ENCODE results near the gene LRCH3.

The LRCH3 gene

DNA sequence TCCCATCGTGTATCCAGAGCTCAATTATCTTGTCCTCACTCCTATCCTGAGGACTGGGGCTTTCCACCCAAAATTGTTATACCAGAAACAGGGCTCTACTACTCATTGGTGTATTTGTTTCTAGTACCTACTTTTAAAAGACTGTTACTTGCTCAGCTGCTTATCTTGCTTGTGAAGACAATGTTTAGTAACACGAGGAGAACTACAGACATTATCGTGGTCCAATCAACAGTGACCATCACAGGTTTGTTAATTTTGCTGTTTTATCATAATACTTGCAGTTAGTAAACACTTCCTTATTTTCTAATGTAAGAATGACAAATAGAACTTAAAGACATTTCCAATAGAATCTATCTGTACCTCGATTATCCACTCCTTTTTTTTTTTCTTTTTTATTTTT, 13.5 kb downstream of the LRCH3 start:
- ChIA-PET CTCF (no interaction called here), POLR2A (no interaction called here)
- no peak for DNase-seq (ENCODE audit: extremely low spot score)
- TF ChIP-seq FOXM1 (IDR thresholded peaks at IDR 0.05; ENCODE audit: borderline replicate concordance): no peak
- TF ChIP-seq ELF4 (IDR thresholded peaks at IDR 0.05): no peak
- TF ChIP-seq SP1 (IDR thresholded peaks at IDR 0.05): no peak
- no peak for TF ChIP-seq FOXK2 (IDR thresholded peaks at IDR 0.05)
- TF ChIP-seq FOXA1 (IDR thresholded peaks at IDR 0.05): no peak
- TF ChIP-seq ARNT (IDR thresholded peaks at IDR 0.05): no peak
- TF ChIP-seq ZNF384 (IDR thresholded peaks at IDR 0.05): no peak

DNA sequence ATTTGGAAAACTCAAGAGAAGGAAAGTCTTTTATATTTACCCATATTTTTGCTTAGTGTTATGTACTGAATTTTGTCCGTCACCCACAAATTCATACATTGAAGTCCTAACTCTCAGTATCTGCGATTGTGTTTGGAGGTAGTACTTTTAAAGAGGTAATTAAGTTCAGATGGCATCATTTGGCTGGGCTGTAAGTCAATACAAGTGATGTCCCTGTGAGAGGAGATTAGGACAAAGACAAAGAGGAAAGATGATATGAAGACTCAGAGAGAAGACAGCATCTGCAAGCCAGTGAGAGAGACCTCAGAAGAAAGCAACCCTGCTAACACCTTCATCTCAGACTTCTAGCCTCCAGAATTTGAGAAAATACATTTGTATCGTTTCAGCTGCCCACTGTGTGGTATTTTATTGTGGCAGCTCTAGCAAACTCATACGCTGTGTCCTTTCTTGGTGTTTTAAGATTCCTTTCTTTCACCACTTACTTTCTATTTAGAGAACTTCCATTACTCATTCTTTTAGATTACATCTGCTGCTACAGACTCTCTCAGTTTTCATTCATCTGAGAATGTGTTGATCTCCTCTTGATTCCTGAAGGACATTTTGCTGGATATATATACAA, 17.0 kb downstream of the LRCH3 start:
- ChIA-PET POLR2A (no interaction called here), CTCF (no interaction called here)
- DNase-seq (ENCODE audit: extremely low spot score): no peak
- TF ChIP-seq FOXM1 (IDR thresholded peaks at IDR 0.05; ENCODE audit: borderline replicate concordance): no peak
- TF ChIP-seq L3MBTL2 (conservative IDR thresholded peaks at IDR 0.05): no peak
- no peak for TF ChIP-seq TARDBP (IDR thresholded peaks at IDR 0.05)
- TF ChIP-seq HDGF (IDR thresholded peaks at IDR 0.05; ENCODE audit: borderline replicate concordance): no peak
- no peak for TF ChIP-seq ELF4 (IDR thresholded peaks at IDR 0.05)
- TF ChIP-seq ARNT (IDR thresholded peaks at IDR 0.05): no peak
- no peak for TF ChIP-seq SUZ12 (IDR thresholded peaks at IDR 0.05)
- no peak for TF ChIP-seq LEF1 (IDR thresholded peaks at IDR 0.05; ENCODE audit: borderline replicate concordance)
- TF ChIP-seq SP1 (IDR thresholded peaks at IDR 0.05): no peak

DNA sequence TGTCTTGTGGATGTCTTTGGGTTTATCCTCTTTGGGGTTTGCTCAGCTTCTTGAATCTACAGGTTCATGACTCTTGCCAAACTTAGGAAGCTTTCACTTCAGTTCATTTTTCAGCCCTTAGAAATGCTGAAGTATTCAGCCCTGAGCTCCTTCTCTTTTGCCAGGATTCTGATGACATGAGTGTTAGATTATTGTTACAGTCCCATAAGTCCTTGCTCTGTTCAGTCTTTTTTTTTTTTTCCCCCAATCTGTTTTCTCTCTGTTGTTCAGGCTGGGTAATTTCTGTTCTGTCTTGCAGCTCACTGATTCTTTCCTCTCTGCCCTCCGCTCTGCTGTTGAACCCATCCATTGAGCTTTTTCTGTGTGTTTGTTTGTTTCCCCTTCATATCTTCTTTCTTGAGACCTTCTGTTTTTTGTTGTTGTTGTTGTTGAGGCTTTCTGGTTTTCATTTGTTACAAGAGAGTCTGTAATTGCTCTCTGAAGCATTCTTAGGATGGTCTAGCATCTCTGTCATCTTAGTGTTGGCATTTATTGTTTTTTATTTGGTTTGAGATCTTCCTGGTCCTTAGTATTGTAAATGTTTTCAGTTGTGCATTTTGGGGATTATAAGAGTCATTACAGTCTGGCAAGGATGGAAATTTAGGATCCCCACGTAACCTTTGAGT, 18.4 kb downstream of the LRCH3 start:
- CTCF ChIA-PET: interaction anchor here (0.7 kb wide), 1 partner anchor 45 kb away, joined by 6 read pairs; no protein-coding TSS in a partner anchor
- no peak for DNase-seq (ENCODE audit: extremely low spot score)
- no peak for TF ChIP-seq ZNF384 (IDR thresholded peaks at IDR 0.05)
- no peak for TF ChIP-seq NFRKB (IDR thresholded peaks at IDR 0.05)
- TF ChIP-seq SUZ12 (IDR thresholded peaks at IDR 0.05): no peak
- TF ChIP-seq, protein P1, sequence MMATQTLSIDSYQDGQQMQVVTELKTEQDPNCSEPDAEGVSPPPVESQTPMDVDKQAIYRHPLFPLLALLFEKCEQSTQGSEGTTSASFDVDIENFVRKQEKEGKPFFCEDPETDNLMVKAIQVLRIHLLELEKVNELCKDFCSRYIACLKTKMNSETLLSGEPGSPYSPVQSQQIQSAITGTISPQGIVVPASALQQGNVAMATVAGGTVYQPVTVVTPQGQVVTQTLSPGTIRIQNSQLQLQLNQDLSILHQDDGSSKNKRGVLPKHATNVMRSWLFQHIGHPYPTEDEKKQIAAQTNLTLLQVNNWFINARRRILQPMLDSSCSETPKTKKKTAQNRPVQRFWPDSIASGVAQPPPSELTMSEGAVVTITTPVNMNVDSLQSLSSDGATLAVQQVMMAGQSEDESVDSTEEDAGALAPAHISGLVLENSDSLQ (IDR thresholded peaks at IDR 0.05): no peak
- TF ChIP-seq SP1 (IDR thresholded peaks at IDR 0.05): no peak
- no peak for TF ChIP-seq TARDBP (IDR thresholded peaks at IDR 0.05)
- TF ChIP-seq FOXM1 (IDR thresholded peaks at IDR 0.05; ENCODE audit: borderline replicate concordance): no peak
- no peak for TF ChIP-seq CTBP1 (IDR thresholded peaks at IDR 0.05; ENCODE audit: borderline replicate concordance)
- no peak for TF ChIP-seq L3MBTL2 (conservative IDR thresholded peaks at IDR 0.05)
- TF ChIP-seq FOXA1 (IDR thresholded peaks at IDR 0.05): no peak
- no peak for TF ChIP-seq HDGF (IDR thresholded peaks at IDR 0.05; ENCODE audit: borderline replicate concordance)
- TF ChIP-seq LEF1 (IDR thresholded peaks at IDR 0.05; ENCODE audit: borderline replicate concordance): no peak
- no peak for TF ChIP-seq BHLHE40 (IDR thresholded peaks at IDR 0.05; ENCODE audit: borderline replicate concordance)
- TF ChIP-seq ELF4 (IDR thresholded peaks at IDR 0.05): no peak
- TF ChIP-seq ARNT (IDR thresholded peaks at IDR 0.05): no peak
- TF ChIP-seq FOXK2 (IDR thresholded peaks at IDR 0.05): no peak
- POLR2A ChIA-PET: no interaction called here

DNA sequence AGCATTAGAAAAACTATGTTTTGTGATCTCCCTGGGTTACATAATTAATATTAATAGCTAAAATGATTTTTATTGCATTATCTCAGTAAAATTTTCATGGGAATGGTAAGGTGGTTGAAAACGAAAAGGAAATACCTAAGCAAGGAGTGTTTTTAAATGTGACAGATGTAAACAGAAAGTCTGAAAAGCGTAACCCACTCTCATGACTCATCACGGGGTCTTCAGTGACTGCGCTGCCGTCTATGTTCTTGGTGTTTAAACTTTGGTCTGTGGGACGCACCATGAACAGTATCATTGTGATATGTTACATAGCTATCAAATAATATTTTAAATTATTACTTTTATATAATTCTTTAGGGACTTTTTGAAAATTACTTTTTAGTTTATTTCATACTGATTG, 19.8 kb downstream of the LRCH3 start:
- TF ChIP-seq FOXA1 (IDR thresholded peaks at IDR 0.05) (no peak), LEF1 (IDR thresholded peaks at IDR 0.05; ENCODE audit: borderline replicate concordance) (no peak), ZNF384 (IDR thresholded peaks at IDR 0.05) (no peak), CTBP1 (IDR thresholded peaks at IDR 0.05; ENCODE audit: borderline replicate concordance) (no peak), ELF4 (IDR thresholded peaks at IDR 0.05) (no peak), FOXM1 (IDR thresholded peaks at IDR 0.05; ENCODE audit: borderline replicate concordance) (no peak), ARNT (IDR thresholded peaks at IDR 0.05) (no peak), SUZ12 (IDR thresholded peaks at IDR 0.05) (no peak), BHLHE40 (IDR thresholded peaks at IDR 0.05; ENCODE audit: borderline replicate concordance) (no peak), L3MBTL2 (conservative IDR thresholded peaks at IDR 0.05) (no peak), TARDBP (IDR thresholded peaks at IDR 0.05) (no peak), NFRKB (IDR thresholded peaks at IDR 0.05) (no peak), SP1 (IDR thresholded peaks at IDR 0.05) (no peak)
- TF ChIP-seq, protein P1 (IDR thresholded peaks at IDR 0.05): no peak
- CTCF ChIA-PET: no interaction called here
- POLR2A ChIA-PET: no interaction called here
- no peak for DNase-seq (ENCODE audit: extremely low spot score)

DNA sequence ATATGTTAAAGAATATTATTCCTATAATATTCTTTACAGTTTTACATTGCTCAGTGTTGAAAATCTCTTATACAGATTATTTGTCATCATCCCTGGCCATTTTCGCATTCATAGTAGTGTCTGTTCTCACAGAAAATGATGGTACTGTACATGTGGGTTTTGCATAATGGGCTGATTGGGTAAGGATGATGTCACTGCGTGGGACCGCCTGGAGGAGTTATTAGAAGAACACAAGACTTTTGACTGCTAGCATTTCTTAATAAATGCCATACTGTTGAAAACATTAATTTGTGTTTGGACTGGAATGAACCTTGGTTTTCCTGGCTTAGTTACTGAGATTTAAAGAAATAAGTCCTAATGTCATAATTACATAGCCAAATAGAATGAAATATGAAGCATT, 20.3 kb downstream of the LRCH3 start:
- ChIA-PET POLR2A (no interaction called here), CTCF (no interaction called here)
- DNase-seq (ENCODE audit: extremely low spot score): no peak
- TF ChIP-seq ARNT (IDR thresholded peaks at IDR 0.05): no peak
- TF ChIP-seq SUZ12 (IDR thresholded peaks at IDR 0.05): no peak
- TF ChIP-seq ZNF384 (IDR thresholded peaks at IDR 0.05): no peak
- no peak for TF ChIP-seq FOXA1 (IDR thresholded peaks at IDR 0.05)
- no peak for TF ChIP-seq LEF1 (IDR thresholded peaks at IDR 0.05; ENCODE audit: borderline replicate concordance)
- no peak for TF ChIP-seq CTBP1 (IDR thresholded peaks at IDR 0.05; ENCODE audit: borderline replicate concordance)
- no peak for TF ChIP-seq ELF4 (IDR thresholded peaks at IDR 0.05)
- TF ChIP-seq TARDBP (IDR thresholded peaks at IDR 0.05): no peak
- TF ChIP-seq NFRKB (IDR thresholded peaks at IDR 0.05): no peak
- TF ChIP-seq L3MBTL2 (conservative IDR thresholded peaks at IDR 0.05): no peak

DNA sequence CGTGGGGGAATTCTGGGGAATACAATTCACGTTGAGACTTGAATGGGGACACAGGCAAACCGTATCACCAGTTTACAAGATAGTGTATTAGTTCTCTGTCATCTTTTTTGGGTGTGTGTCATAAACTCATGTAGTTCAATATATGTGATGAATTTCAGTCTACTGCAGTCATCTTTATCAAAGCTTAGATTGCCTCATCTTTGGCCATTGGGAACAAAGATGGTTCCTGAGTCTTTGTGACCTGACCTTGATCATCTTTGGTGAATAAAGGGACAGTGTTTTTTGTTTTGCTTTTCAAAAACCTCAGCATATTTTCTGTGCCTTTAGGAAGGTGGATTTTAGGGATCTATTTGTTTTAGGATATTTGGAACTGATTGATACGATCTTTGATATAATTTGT, 23.3 kb downstream of the LRCH3 start:
- CTCF ChIA-PET: no interaction called here
- POLR2A ChIA-PET: no interaction called here
- TF ChIP-seq ARNT (IDR thresholded peaks at IDR 0.05): no peak
- no peak for TF ChIP-seq HDGF (IDR thresholded peaks at IDR 0.05; ENCODE audit: borderline replicate concordance)
- TF ChIP-seq ELF4 (IDR thresholded peaks at IDR 0.05): no peak
- no peak for TF ChIP-seq FOXA1 (IDR thresholded peaks at IDR 0.05)
- no peak for TF ChIP-seq FOXK2 (IDR thresholded peaks at IDR 0.05)
- no peak for TF ChIP-seq SUZ12 (IDR thresholded peaks at IDR 0.05)
- TF ChIP-seq CTBP1 (IDR thresholded peaks at IDR 0.05; ENCODE audit: borderline replicate concordance): no peak
- no peak for TF ChIP-seq L3MBTL2 (conservative IDR thresholded peaks at IDR 0.05)
- no peak for TF ChIP-seq SP1 (IDR thresholded peaks at IDR 0.05)
- TF ChIP-seq, protein P1 (IDR thresholded peaks at IDR 0.05): no peak
- no peak for TF ChIP-seq ZNF384 (IDR thresholded peaks at IDR 0.05)
- no peak for TF ChIP-seq FOXM1 (IDR thresholded peaks at IDR 0.05; ENCODE audit: borderline replicate concordance)
- no peak for TF ChIP-seq NFRKB (IDR thresholded peaks at IDR 0.05)
- no peak for TF ChIP-seq BHLHE40 (IDR thresholded peaks at IDR 0.05; ENCODE audit: borderline replicate concordance)
- DNase-seq (ENCODE audit: extremely low spot score): no peak
